ENCODE measurements around the gene AP1B1. TPM values are rescaled to one million over a fixed set of nuclear protein-coding genes. Genes with fewer than 3 reads are reported as not detected.
A peak's percentile ranks its signal among the peaks of the same experiment; 100 is the strongest.

Gene AP1B1
- total and polyA plus RNA-seq, 2 of the 4 experiments (the other 2 are of a cell fraction), result 55.7 to 70.8 TPM

GRCh38 chr22:29310863-29311339 is 77.5 kb downstream of the AP1B1 start (continued):
- no peak for TF ChIP-seq USF2 (IDR thresholded peaks at IDR 0.05; ENCODE audit: low read depth, low read length)
- TF ChIP-seq CHD1 (IDR thresholded peaks at IDR 0.05; ENCODE audit: low read depth, low read length), result no peak
- 0 out of 2 replicates have a peak, but pooled peaks have one; percentile 5 for TF ChIP-seq CEBPB (IDR thresholded peaks at IDR 0.05; ENCODE audit: low read depth, low read length)

GRCh38 chr22:29310065-29310862 is 78.1 kb downstream of the AP1B1 start:
- no peak for DNase-seq

More at GRCh38 chr22:29310065-29310862, 78.1 kb downstream of the AP1B1 start:
- peaks cover 17% of the 10 kb centered on the region for H3K4me1 ChIP-seq (ENCODE audit: control insufficient read depth, insufficient read depth, low read length)
- no peak overlapping the region for H3K9ac ChIP-seq (ENCODE audit: low read depth, low read length)
- no peak overlapping the region; the same call in 2 of the 3 replicates for H2BK15ac ChIP-seq (ENCODE audit: low read depth, low read length)
- POLR2A ChIA-PET (ENCODE audit: unreplicated experiment), result no interaction called here
- dilution Hi-C loops (cut with HindIII; ENCODE audit: low sequenced_read_pairs, unreplicated experiment) (no loop called here), intact Hi-C loops (cut with micrococcal nuclease) (no loop called here), in situ Hi-C loops (cut with MboI; ENCODE audit: low sequenced_read_pairs) (no loop called here)
- H2BK120ac ChIP-seq (ENCODE audit: low read depth, low read length), result no peak overlapping the region
- H4K8ac ChIP-seq (ENCODE audit: low read depth in 2 of 2, low read length in 2 of 2), result no peak overlapping the region
- no peak overlapping the region for H3K4me2 ChIP-seq (ENCODE audit: low read depth, low read length)
- H3K27me3 ChIP-seq (ENCODE audit: control insufficient read depth, insufficient read depth, low read length), result peaks cover 22% of the 10 kb centered on the region
- CTCF ChIA-PET, result interaction anchor here (0.7 kb wide), 1 partner anchor 18 kb away, joined by 8 read pairs; no protein-coding TSS in a partner anchor
- H3K14ac ChIP-seq (replicated peaks; ENCODE audit: low read depth, low read length), result no peak overlapping the region
- no peak overlapping the region for H3K18ac ChIP-seq (ENCODE audit: low read depth, low read length)
- H3K23ac ChIP-seq (ENCODE audit: low read depth, low read length), result no peak overlapping the region
- no TSS peak for BruUV-seq (replicated peaks)
- no peak for TF ChIP-seq RAD21 (IDR thresholded peaks at IDR 0.05; ENCODE audit: low read length)
- no peak for TF ChIP-seq RCOR1 (IDR thresholded peaks at IDR 0.05; ENCODE audit: insufficient replicate concordance, low read length)
- TF ChIP-seq SMC3 (IDR thresholded peaks at IDR 0.05; ENCODE audit: low read depth, low read length), result no peak
- peak overlapping the region; percentile 96 for H2AK9ac ChIP-seq (replicated peaks; ENCODE audit: low read depth, low read length, poor library complexity)
- H2AK5ac ChIP-seq (ENCODE audit: low read depth, low read length), result peak overlapping the region; percentile 88
- no peak overlapping the region for H4K5ac ChIP-seq (ENCODE audit: low read depth, low read length)
- peaks cover 5% of the 10 kb centered on the region; the same call in 1 of the 2 replicates for H3K9me1 ChIP-seq (ENCODE audit: insufficient read depth, low read length)
- no peak overlapping the region for H4K91ac ChIP-seq (ENCODE audit: insufficient read depth, low read depth, low read length)
- peaks cover 2% of the 10 kb centered on the region; the same call in 1 of the 2 replicates for H3K36me3 ChIP-seq (ENCODE audit: control insufficient read depth, insufficient read depth, low read length)
- H2BK5ac ChIP-seq (ENCODE audit: low read depth, low read length, poor library complexity, severe bottlenecking), result no peak overlapping the region
- no peak overlapping the region for H3K56ac ChIP-seq (ENCODE audit: extremely low read depth, insufficient read depth, low read length)
- peaks cover 34% of the 10 kb centered on the region for H4K20me1 ChIP-seq (ENCODE audit: insufficient read depth, low read length)
- H3K4ac ChIP-seq (ENCODE audit: low read depth, low read length), result peak overlapping the region; percentile 29; the same call in 1 of the 2 replicates
- no peak overlapping the region for H3K4me3 ChIP-seq (ENCODE audit: insufficient read depth, low read depth, low read length)
- no peak overlapping the region for H3K27ac ChIP-seq (ENCODE audit: insufficient read depth, low read length)
- no peak for ATAC-seq (ENCODE audit: low read depth)
- peaks cover 8 to 42% of the 10 kb centered on the region in 2 experiments; a peak in 3 of 4 replicates for H3K79me1 ChIP-seq (ENCODE audit: low read depth in 1 of 2, low read length in 2 of 2)
- no peaks in the 10 kb centered on the region for H3K9me3 ChIP-seq (ENCODE audit: control insufficient read depth, insufficient read depth, low read length)
- WGBS, 2 experiments (ENCODE audit: extremely low coverage in 2 of 2, insufficient read length in 1 of 2), result 69% methylated on average over 12 of the region's 28 CpGs; no CpG with 5 or more reads in 1 of the 2 experiments
- H2AFZ ChIP-seq (replicated peaks; ENCODE audit: low read length, poor library complexity), result peak overlapping the region; percentile 87
- H2BK20ac ChIP-seq (ENCODE audit: low read depth, low read length), result no peak overlapping the region

All from IMR-90 (cell line).